Panc1 (cell line): ENCODE data around the gene PECR. TPM values are rescaled to one million over a fixed set of nuclear protein-coding genes. Genes with fewer than 3 reads are reported as not detected.

Experiments
- ATAC-seq: fragments of 200-7000 bp; cut with Tn5 transposase; 2 replicates; pipeline ENCODE4 v1.9.1; 2020; ENCODE audit warnings: mild to moderate bottlenecking, moderate library complexity
- BruUV-seq: library from RNA; stranded (reverse); fragments of 400-500 nt; replicated peaks from 2 replicates; lab custom pipeline; 2021; lab: Mats Ljungman, UMichigan
- CTCF ChIA-PET: fragments of 300-600 bp; sonication (Branson Sonifier 250); formaldehyde crosslinking; loops from one replicate; lab custom pipeline; 2022; ENCODE audit warnings: antibody characterized with exemption; lab: Charles Lee
- POLR2A ChIA-PET: fragments of 300-600 bp; sonication (Branson Sonifier 250); formaldehyde crosslinking; loops from one replicate; lab custom pipeline; 2022; ENCODE audit warnings: antibody characterized with exemption; lab: Charles Lee
- DNase-seq: peaks from one replicate; pipeline ENCODE4 v3.0.0-alpha.2; 2010; ENCODE audit warnings: low read depth, low spot score
- H3K27ac ChIP-seq: 2 replicates; pipeline ENCODE4 v1.5.1; 2011; ENCODE audit warnings: mild to moderate bottlenecking, low read length, inconsistent platforms
- H3K27me3 ChIP-seq: fragments of 200-500 bp; sonication (Bioruptor generic); 2 replicates; pipeline ENCODE4 v1.6.0; 2014; ENCODE audit warnings: low read length, inconsistent platforms; ENCODE audit not compliant: control insufficient read depth, insufficient read depth
- H3K36me3 ChIP-seq: fragments of 200-500 bp; sonication (Bioruptor generic); 2 replicates; pipeline ENCODE4 v1.5.1; 2014; ENCODE audit warnings: inconsistent platforms, mild to moderate bottlenecking, low read length, moderate library complexity; ENCODE audit not compliant: control insufficient read depth, insufficient read depth
- H3K4me1 ChIP-seq: 2 replicates; pipeline ENCODE4 v1.5.1; 2011; ENCODE audit warnings: inconsistent platforms, mild to moderate bottlenecking, low read length, moderate library complexity; ENCODE audit not compliant: control insufficient read depth, insufficient read depth
- H3K4me3 ChIP-seq, 2 experiments: 2 replicates each; pipeline ENCODE4 v1.5.1; 2011 to 2012; ENCODE audit warnings: low read depth in 2 of 2, low read length in 2 of 2, mild to moderate bottlenecking in 2 of 2, inconsistent platforms in 1 of 2, moderate library complexity in 1 of 2
- H3K9me3 ChIP-seq: fragments of 200-500 bp; sonication (Bioruptor generic); 2 replicates; pipeline ENCODE4 v1.5.1; 2014; ENCODE audit warnings: low read depth, mild to moderate bottlenecking, inconsistent platforms, low read length, moderate library complexity; ENCODE audit not compliant: control insufficient read depth, insufficient read depth
- POLR2AphosphoS5 ChIP-seq: IDR thresholded peaks from 2 replicates; pipeline ENCODE4 v1.6.1; 2012; ENCODE audit warnings: mild to moderate bottlenecking, low read depth, low read length, moderate library complexity
- SIN3A ChIP-seq: IDR thresholded peaks from 2 replicates; pipeline ENCODE4 v1.6.1; 2012; ENCODE audit warnings: low read depth, mild to moderate bottlenecking, low read length, moderate library complexity, borderline replicate concordance; ENCODE audit not compliant: insufficient read depth
- TCF7L2 ChIP-seq: IDR thresholded peaks from 2 replicates; pipeline ENCODE4 v1.6.1; 2011; ENCODE audit warnings: mild to moderate bottlenecking, low read depth, low read length, inconsistent platforms
- in situ Hi-C: cut with HindIII; loops from 2 replicates; pipeline ENCODE4 v1.10.0; 2016; ENCODE audit warnings: low sequenced_read_pairs, low pct_unique_long_range_greater_than_20kb
- intact Hi-C: fragments of 100-400 bp; cut with micrococcal nuclease; formaldehyde crosslinking; loops from one replicate; pipeline ENCODE4 v1.10.0; 2022; ENCODE audit not compliant: unreplicated experiment
- total RNA-seq: library from RNA; stranded (reverse); gene quantifications from one replicate; pipeline ENCODE4 v1.2.1, GENCODE V29; 2021; ENCODE audit not compliant: unreplicated experiment
- TF ChIP-seq, protein P1 (sequence below): fragments of 450-650 bp; IDR thresholded peaks from 2 replicates; pipeline ENCODE4 v1.5.1; 2017; ENCODE audit warnings: mild to moderate bottlenecking
- TF ChIP-seq, protein P2 (sequence below), 2 experiments: IDR thresholded peaks; 2 replicates each; pipeline ENCODE4 v1.6.1; 2011 to 2012; ENCODE audit warnings: low read depth in 2 of 2, control low read depth in 1 of 2, low read length in 1 of 2, mild to moderate bottlenecking in 1 of 2, moderate library complexity in 1 of 2; ENCODE audit not compliant: insufficient read depth in 1 of 2

The PECR gene
- total RNA-seq, 1 experiment from 2014 or later: 16.5 TPM

DNA sequence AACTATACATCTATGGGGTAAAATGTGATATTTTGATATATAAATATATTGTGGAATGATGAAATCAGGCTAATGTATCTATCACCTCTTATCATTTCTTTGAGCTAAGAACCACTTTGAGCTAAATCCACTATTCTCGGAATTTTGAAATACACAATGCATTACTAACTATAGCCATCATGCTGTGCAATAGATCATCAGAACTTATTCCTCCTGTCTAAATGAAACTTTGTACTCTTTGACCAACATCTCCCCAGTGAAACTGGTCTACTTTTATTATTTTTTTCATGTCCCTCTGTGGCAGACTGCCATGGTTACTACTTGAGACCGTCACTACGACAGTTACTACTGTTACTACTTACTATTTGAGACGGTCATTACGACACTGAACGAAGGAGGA lies 11.4 kb downstream of the PECR start:
- Histone ChIP-seq H3K27me3 (no peaks in the 10 kb centered on the region), H3K36me3 (no peaks in the 10 kb centered on the region), H3K9me3 (no peaks in the 10 kb centered on the region), H3K4me1 (no peaks in the 10 kb centered on the region), H3K4me3 (no peak overlapping the region), H3K27ac (no peak overlapping the region)
- POLR2A ChIA-PET: no interaction called here
- in situ Hi-C loops: no loop called here
- ATAC-seq: no peak
- CTCF ChIA-PET: interaction anchor here (0.6 kb wide), 1 partner anchor 21 kb away, joined by 9 read pairs; no protein-coding TSS in a partner anchor
- no TSS peak for BruUV-seq
- intact Hi-C loops: no loop called here
- no peak for DNase-seq
- TF ChIP-seq POLR2AphosphoS5 (no peak), TCF7L2 (no peak), SIN3A (no peak)
- TF ChIP-seq, protein P1, sequence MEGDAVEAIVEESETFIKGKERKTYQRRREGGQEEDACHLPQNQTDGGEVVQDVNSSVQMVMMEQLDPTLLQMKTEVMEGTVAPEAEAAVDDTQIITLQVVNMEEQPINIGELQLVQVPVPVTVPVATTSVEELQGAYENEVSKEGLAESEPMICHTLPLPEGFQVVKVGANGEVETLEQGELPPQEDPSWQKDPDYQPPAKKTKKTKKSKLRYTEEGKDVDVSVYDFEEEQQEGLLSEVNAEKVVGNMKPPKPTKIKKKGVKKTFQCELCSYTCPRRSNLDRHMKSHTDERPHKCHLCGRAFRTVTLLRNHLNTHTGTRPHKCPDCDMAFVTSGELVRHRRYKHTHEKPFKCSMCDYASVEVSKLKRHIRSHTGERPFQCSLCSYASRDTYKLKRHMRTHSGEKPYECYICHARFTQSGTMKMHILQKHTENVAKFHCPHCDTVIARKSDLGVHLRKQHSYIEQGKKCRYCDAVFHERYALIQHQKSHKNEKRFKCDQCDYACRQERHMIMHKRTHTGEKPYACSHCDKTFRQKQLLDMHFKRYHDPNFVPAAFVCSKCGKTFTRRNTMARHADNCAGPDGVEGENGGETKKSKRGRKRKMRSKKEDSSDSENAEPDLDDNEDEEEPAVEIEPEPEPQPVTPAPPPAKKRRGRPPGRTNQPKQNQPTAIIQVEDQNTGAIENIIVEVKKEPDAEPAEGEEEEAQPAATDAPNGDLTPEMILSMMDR: no peak
- TF ChIP-seq, protein P2, sequence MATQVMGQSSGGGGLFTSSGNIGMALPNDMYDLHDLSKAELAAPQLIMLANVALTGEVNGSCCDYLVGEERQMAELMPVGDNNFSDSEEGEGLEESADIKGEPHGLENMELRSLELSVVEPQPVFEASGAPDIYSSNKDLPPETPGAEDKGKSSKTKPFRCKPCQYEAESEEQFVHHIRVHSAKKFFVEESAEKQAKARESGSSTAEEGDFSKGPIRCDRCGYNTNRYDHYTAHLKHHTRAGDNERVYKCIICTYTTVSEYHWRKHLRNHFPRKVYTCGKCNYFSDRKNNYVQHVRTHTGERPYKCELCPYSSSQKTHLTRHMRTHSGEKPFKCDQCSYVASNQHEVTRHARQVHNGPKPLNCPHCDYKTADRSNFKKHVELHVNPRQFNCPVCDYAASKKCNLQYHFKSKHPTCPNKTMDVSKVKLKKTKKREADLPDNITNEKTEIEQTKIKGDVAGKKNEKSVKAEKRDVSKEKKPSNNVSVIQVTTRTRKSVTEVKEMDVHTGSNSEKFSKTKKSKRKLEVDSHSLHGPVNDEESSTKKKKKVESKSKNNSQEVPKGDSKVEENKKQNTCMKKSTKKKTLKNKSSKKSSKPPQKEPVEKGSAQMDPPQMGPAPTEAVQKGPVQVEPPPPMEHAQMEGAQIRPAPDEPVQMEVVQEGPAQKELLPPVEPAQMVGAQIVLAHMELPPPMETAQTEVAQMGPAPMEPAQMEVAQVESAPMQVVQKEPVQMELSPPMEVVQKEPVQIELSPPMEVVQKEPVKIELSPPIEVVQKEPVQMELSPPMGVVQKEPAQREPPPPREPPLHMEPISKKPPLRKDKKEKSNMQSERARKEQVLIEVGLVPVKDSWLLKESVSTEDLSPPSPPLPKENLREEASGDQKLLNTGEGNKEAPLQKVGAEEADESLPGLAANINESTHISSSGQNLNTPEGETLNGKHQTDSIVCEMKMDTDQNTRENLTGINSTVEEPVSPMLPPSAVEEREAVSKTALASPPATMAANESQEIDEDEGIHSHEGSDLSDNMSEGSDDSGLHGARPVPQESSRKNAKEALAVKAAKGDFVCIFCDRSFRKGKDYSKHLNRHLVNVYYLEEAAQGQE (IDR thresholded peaks at IDR 0.05; ENCODE audit: insufficient read depth in 1 of 2, low read depth in 2 of 2, low read length in 1 of 2): no peak

DNA sequence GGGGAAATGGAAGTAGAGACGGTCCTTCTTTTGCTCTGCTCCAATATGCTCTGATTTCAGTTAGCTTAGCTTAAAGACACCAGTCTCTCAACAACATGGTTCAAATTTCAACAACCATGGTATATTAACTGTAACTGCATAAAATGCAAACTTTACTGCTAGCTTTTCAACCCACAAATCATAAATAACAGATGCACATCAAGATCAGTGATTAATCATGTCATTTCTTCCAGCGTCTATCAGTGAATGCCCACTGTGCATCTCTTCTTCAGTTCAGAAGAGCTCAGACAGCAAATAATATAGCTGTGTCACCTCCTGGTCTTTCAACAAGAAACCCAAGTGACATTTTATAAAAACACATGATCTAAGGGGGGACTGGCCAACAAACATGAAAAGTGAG lies 12.6 kb downstream of the PECR start:
- BruUV-seq: no TSS peak
- POLR2A ChIA-PET: no interaction called here

More for the DNA sequence above, 12.6 kb downstream of the PECR start:
- Histone ChIP-seq H3K4me3 (no peak overlapping the region), H3K27ac (no peak overlapping the region), H3K36me3 (no peaks in the 10 kb centered on the region; the same call in 1 of the 2 replicates), H3K27me3 (no peaks in the 10 kb centered on the region), H3K4me1 (no peaks in the 10 kb centered on the region), H3K9me3 (no peaks in the 10 kb centered on the region)
- no peak for TF ChIP-seq SIN3A
- TF ChIP-seq TCF7L2: no peak
- TF ChIP-seq, protein P2 (IDR thresholded peaks at IDR 0.05; ENCODE audit: insufficient read depth in 1 of 2, low read depth in 2 of 2, low read length in 1 of 2): no peak
- no peak for TF ChIP-seq POLR2AphosphoS5
- TF ChIP-seq, protein P1: no peak
- in situ Hi-C loops: no loop called here
- intact Hi-C loops: no loop called here
- CTCF ChIA-PET: no interaction called here
- no peak for DNase-seq
- no peak for ATAC-seq
